D721Med (cell line): ENCODE data around the gene CYP4F22.

Experiments used
- DNase-seq: peaks from one replicate; pipeline ENCODE4 v3.0.0; 2011; ENCODE audit warnings: low spot score; ENCODE audit not compliant: insufficient read length
- FAIRE-seq: peaks from 2 replicates; lab custom pipeline; 2011; peaks lifted over from hg19 to GRCh38; lab: Jason Lieb, UNC
- TF ChIP-seq, protein P1 (sequence below): IDR thresholded peaks from 2 replicates; pipeline ENCODE4 v1.5.1; 2012; ENCODE audit warnings: mild to moderate bottlenecking, control low read depth; ENCODE audit not compliant: insufficient read depth; ENCODE audit errors: missing control alignments

Gene CYP4F22

DNA sequence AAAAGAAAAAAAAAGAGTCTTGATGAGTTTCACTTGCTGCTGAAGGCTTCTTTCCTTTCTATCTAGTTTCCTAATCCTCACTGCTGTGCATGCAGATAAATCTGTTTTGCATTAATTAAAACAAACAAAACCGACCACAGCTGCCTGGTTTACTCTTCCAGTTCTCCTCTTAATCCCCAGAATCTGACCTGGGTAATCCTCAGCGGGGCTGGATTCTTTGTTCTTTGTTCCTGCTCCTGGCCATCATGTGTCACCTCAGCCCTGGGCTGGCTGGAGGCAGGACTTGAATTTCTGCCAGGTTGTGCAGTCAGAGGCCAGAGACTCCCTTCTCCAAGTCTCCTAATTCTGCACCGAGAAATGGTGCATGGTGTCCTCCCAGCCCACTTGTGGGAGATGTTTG is 54.5 kb downstream of the CYP4F22 start:
- FAIRE-seq = no peak
- DNase-seq = no peak
- TF ChIP-seq, protein P1, sequence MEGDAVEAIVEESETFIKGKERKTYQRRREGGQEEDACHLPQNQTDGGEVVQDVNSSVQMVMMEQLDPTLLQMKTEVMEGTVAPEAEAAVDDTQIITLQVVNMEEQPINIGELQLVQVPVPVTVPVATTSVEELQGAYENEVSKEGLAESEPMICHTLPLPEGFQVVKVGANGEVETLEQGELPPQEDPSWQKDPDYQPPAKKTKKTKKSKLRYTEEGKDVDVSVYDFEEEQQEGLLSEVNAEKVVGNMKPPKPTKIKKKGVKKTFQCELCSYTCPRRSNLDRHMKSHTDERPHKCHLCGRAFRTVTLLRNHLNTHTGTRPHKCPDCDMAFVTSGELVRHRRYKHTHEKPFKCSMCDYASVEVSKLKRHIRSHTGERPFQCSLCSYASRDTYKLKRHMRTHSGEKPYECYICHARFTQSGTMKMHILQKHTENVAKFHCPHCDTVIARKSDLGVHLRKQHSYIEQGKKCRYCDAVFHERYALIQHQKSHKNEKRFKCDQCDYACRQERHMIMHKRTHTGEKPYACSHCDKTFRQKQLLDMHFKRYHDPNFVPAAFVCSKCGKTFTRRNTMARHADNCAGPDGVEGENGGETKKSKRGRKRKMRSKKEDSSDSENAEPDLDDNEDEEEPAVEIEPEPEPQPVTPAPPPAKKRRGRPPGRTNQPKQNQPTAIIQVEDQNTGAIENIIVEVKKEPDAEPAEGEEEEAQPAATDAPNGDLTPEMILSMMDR = no peak

GRCh38 chr19:15563325-15563794 is 55.0 kb downstream of the CYP4F22 start:
- FAIRE-seq (no peak), DNase-seq (no peak)
- TF ChIP-seq, protein P1 = no peak

DNA sequence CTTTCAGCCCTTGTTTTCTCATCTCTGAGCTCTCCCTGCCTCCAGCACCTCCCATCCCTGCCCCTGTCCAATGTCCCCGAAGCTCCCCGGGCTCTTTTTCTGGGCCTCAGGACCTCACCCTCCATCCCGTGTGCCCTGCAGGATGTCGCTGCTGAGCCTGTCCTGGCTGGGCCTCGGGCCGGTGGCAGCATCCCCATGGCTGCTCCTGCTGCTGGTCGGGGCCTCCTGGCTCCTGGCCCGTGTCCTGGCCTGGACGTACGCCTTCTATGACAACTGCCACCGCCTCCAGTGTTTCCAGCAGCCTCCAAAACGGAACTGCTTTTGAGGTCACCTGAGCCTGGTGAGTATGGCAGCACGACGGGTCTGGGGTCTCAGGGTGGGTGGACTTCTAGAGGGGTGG is 55.6 kb downstream of the CYP4F22 start:
- DNase-seq (no peak), FAIRE-seq (no peak)
- TF ChIP-seq, protein P1 = no peak

GRCh38 chr19:15564534-15565168 is 56.3 kb downstream of the CYP4F22 start:
- DNase-seq (no peak), FAIRE-seq (no peak)
- TF ChIP-seq, protein P1 = no peak

DNA sequence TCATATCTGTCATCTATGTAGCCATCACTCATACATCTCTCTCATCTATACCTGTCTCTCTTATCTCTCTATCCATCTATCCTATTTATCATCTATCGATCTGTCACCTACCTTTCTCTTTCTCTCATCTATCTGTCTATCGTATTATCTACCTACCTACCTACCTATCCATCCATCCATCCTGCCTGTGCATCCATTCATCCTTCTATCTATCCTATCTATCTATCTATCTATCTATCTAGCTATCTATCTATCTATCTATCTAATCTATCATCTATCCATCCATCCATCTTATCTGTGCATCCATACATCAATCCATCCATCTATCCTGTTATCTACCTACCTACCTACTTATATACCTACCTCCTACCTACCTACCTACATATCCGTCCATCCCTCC is 62.1 kb downstream of the CYP4F22 start:
- no peak for FAIRE-seq
- TF ChIP-seq, protein P1 = no peak

DNA sequence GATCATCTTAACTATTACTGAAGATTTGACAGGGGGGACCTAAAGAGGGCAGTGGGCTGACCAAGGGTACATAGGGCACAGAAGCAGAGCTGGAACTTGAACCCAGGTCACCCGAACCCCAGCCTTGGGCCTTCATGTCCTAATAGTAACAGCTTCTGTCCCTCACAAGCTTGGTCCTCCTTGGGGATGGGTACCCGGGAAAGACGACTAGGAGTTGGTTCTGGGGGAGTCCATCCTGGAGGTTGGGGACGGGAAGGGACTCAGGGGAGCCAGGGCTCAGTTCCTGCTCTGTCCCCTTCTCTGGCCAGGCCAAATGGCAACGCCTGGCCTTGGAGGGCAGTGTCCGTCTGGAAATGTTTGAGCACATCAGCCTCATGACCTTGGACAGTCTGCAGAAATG is 67.1 kb downstream of the CYP4F22 start:
- DNase-seq (no peak), FAIRE-seq (no peak)

More for the DNA sequence above, 62.1 kb downstream of the CYP4F22 start:
- no peak for DNase-seq

More for the DNA sequence above, 67.1 kb downstream of the CYP4F22 start:
- TF ChIP-seq, protein P1 = no peak
